C1 segment of cervical spinal cord (tissue), 14 donors: ENCODE results near the gene SPCS1.
A peak's percentile ranks its signal among the peaks of the same experiment; 100 is the strongest.
"Not testable (repeated sequence)": the region's sequence is repeated elsewhere in the genome, so short reads cannot be mapped to it uniquely, and the experiment has no call there.

ENCODE experiments used
- DNase-seq, 14 donors: peaks; one replicate each; lab custom pipeline; 2025; lab: John Stamatoyannopoulos, UW

Gene SPCS1

GRCh38 chr3:52694528-52695189 is 11.2 kb upstream of the SPCS1 start:
- DNase-seq, result no peak

- no peak for DNase-seq
Measured at GRCh38 chr3:52695798-52696671, 9.9 kb upstream of the SPCS1 start.

DNA sequence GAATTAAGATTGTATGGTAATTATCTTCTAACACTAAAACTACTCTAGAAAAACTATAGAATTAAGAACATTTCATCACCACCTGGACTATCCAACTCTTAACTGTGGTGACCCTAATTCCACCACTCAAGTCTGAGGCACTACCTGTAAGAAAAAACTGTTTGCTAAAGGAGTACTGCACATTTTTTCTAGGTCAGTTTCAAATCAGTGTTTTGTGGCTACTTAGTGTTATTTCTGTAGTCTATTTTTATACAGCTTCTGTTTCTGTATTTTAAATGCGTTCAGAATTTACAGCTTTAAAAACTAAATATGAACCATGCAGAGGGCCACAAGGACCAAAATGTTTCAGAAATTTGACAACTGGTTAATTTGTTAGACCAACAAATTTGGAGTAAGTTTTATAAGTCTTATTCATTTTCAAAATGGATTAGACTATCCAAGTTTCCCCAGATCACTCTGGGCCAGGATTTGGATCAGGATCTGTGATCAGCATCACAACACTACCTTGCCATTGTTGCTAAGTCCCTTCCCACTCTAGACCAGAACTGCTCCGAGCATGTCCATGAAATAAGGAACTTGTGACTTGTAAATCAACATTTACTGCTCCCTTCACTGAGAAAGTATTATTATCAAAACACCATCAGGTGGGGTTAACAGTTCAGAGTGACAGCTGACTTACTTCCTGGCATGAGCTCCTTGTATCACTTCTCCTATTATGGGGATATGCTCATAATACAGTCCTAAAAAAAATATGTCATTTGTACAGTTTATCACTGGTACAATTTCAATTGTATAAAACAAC is 8.9 kb upstream of the SPCS1 start:
- no peak for DNase-seq

GRCh38 chr3:52697632-52697965 is 8.3 kb upstream of the SPCS1 start:
- no peak for DNase-seq

GRCh38 chr3:52703341-52703740 is 2.6 kb upstream of the SPCS1 start:
- no peak for DNase-seq

- DNase-seq, result peak in 2 of 14 donors; percentile 23 to 44
Measured at GRCh38 chr3:52704611-52705437, 1.1 kb upstream of the SPCS1 start.

- DNase-seq, result no peak
Measured at GRCh38 chr3:52705438-52705687, 543 bp upstream of the SPCS1 start.

- no peak for DNase-seq
Measured at GRCh38 chr3:52707585-52707984, 1.7 kb downstream of the SPCS1 start.

- no peak for DNase-seq
Measured at GRCh38 chr3:52710512-52710911, 4.6 kb downstream of the SPCS1 start.

DNA sequence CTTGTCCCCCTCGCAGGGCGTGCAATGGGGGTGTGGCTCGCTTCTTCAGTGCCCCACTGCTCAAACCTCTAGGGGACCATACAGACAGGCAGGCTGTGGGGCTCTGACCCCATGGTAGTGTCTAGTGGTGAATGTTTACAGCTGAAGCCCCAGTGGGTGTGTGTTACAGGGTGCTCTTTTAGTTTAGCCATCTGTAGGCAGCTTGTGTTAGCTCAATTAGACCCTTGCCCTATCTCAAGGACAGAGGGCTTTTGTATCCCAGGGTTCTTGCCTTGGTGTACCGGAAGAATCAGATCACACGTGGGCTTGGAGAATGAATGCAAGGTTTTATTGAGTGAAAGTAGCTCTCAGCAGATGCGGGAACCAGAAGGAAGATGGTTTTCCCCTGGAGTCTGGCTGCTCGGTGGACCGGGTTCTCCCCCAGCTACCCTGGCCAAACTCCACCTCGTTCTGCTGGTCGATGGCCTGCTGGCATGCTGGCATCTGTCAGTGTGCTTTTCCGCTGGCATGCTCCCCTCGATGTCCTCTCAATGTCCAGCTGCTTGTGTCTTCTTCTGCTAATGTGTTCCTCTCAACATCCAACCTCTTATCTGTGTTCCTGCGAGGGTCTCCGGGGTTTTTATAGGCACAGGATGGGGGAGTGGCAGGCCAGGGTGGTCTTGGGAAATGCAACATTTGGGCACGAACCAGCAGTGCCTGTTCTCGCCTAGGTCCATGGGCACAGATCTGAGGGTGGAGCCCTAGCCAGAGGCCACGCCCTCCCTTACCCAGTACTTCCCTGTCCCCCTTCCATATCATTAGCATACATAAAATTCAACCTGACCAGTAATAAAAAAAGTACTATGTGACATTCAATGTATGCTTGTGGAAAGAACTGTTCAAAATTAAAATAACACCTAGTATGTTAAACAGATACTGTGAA is 6.6 kb downstream of the SPCS1 start:
- DNase-seq, result no peak

GRCh38 chr3:52714335-52715302 is 8.7 kb downstream of the SPCS1 start:
- DNase-seq, result no peak

DNA sequence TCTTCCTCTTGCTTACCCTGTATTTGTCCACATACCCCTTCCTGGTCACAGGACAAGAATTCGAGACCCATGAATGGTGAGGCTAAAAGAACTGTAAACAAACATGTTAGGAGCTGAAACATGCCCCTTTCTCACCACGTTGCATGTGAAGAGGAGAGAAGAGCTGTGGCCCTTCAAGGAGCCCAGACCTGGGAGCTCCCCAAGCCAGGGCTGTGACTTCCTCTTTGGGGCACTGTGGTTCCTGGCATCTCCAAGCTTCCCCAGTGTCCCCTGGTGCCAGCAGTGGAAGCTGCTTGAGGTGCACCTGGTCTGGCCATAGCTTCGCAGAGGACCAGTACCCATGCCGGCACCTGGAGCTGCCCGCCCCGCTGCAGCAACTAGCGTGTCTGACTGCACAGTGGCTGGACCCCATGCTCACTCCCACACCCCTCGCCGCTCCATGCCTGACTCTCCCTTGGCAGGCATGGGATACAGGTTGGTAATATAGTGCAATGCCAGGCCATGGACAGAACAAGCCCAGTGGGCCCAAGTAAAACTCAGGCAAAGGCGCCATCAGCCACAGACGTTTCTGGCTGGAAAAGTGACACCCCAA is 9.9 kb downstream of the SPCS1 start:
- DNase-seq, result no peak

DNA sequence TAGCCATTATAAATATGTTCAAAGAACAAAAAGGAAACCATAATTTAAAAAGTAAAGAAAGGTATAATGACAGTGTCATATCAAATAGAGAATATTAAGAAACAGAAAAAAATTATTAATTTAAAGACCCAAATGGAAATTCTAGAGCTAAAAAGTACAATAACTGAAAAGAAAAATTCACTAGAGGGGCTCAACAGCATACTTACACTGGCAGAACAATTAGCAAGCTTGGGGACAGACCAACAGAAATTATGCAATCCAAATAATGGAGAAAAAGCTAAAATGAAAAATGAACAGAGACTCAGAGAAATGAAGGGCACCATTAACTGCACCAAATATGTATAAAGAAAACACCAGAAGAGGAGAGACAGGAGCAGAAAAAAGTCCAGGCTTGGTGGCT is 13.7 kb downstream of the SPCS1 start:
- no peak for DNase-seq

DNA sequence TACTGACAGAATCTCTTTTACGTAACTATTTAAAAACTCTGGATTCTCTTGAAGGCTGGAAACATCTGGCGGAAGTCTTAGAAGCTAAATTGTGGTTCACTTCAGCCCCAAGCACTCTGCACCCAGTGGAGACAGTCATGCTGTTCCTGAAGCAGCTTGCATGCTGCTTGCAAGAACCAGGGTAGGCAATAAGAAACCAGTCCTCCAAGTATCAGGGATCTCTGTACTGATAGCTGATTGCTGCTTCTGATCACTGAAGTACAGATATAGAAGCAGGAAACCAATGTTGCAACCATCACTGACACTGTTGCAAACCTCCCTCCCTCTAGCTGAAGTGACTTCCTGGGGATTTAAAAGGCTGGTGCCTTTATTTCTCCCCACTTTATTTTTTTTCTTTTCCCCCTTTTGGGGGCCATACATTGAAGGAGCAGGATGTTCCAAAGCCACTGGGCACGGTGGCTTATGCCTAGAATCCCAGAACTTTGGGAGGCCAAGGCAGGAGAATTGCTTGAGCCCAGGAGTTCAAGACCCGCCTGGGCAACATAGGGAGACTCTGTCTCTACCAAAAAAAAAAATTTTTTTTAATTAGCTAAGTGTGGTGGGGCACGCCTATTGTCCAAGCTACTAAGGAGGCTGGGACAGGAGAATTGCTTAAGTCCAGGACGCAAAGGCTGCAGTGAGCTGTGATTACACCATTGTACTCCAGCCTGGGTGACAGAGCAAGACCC is 15.3 kb downstream of the SPCS1 start:
- DNase-seq, result peak in 1 of 14 donors; percentile 8

- DNase-seq, result no peak
Measured at GRCh38 chr3:52721730-52722008, 15.8 kb downstream of the SPCS1 start.

GRCh38 chr3:52722491-52722890 is 16.6 kb downstream of the SPCS1 start:
- no peak for DNase-seq

GRCh38 chr3:52723935-52724334 is 18.0 kb downstream of the SPCS1 start:
- DNase-seq, result no peak

DNA sequence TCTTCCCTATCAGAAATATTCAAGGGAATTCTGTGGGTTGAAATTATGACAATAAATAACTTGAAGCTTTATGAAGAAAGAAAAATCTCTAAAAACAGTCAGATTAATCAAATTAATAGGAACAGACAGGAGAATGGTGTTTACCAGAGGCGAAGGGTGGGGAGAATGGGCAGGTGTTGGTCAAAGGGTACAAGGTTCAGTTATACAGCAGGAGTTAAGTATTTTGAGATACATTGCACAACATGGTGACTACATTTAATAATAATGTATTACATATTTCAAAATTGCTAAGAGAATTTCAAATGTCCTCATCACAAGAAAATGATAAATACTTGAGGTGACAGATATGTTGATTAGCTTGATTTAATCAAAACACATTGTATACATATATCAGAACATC is 18.6 kb downstream of the SPCS1 start:
- no peak for DNase-seq

GRCh38 chr3:52728753-52729152 is 22.8 kb downstream of the SPCS1 start:
- DNase-seq, result not testable (repeated sequence)
